ENCODE measurements around the gene GSDMA. TPM values are rescaled to one million over a fixed set of nuclear protein-coding genes. Genes with fewer than 3 reads are reported as not detected.
"Not testable (repeated sequence)": the region's sequence is repeated elsewhere in the genome, so short reads cannot be mapped to it uniquely, and the experiment has no call there.

Gene GSDMA
- total RNA-seq, 1 experiment from 2014 or later = not detected

- H4K5ac ChIP-seq (ENCODE audit: insufficient read length, low read depth, low read length) = no peak overlapping the region
- Mint-ChIP-seq H3K36me3 (ENCODE audit: insufficient read depth in 1 of 3, low read depth in 3 of 3) (no peaks in the 10 kb centered on the region), H3K4me3 (no peak overlapping the region), H3K9me3 (no peaks in the 10 kb centered on the region), H3K4me1 (no peaks in the 10 kb centered on the region), H3K27me3 (ENCODE audit: low read depth) (peaks cover 4% of the 10 kb centered on the region; the same call in 1 of the 2 replicates), H3K27ac (no peak overlapping the region)
- no peaks in the 10 kb centered on the region for H3K9me3 ChIP-seq (ENCODE audit: control insufficient read depth, low read depth, low read length)
- no peak for TF ChIP-seq CTCF (conservative IDR thresholded peaks at IDR 0.05)
- no peak overlapping the region for H3K27ac ChIP-seq (ENCODE audit: insufficient read length, low read depth, low read length)
- H3K4ac ChIP-seq (ENCODE audit: low read depth, low read length) = no peak overlapping the region
- H2BK120ac ChIP-seq (ENCODE audit: low read depth, low read length, poor library complexity, severe bottlenecking) = no peak overlapping the region
- no peak overlapping the region for H2BK20ac ChIP-seq (ENCODE audit: low read depth, low read length, poor library complexity, severe bottlenecking)
- H2AFZ ChIP-seq (ENCODE audit: low read length) = no peak overlapping the region
- H3K23me2 ChIP-seq (ENCODE audit: insufficient read length, low read depth, low read length, poor library complexity, severe bottlenecking) = no peaks in the 10 kb centered on the region
- no peak overlapping the region for H4K8ac ChIP-seq (replicated peaks; ENCODE audit: insufficient read length, low read depth, low read length)
- no peak for DNase-seq
- no peaks in the 10 kb centered on the region for H4K20me1 ChIP-seq (ENCODE audit: control insufficient read depth, insufficient read depth, insufficient read length)
- H3K9ac ChIP-seq (ENCODE audit: extremely low read depth, insufficient read length, low read length) = no peak overlapping the region
- no peaks in the 10 kb centered on the region for H3K27me3 ChIP-seq (ENCODE audit: insufficient read depth, low read length)
- no peaks in the 10 kb centered on the region for H3K4me1 ChIP-seq (ENCODE audit: insufficient read depth, low read length)
- no peak overlapping the region for H2AK5ac ChIP-seq (ENCODE audit: insufficient read length, low read length)
- no peak overlapping the region for H3T11ph ChIP-seq (ENCODE audit: low read length)
- H3K56ac ChIP-seq (ENCODE audit: insufficient read length, low read depth, low read length) = no peak overlapping the region
- no peak overlapping the region for H2BK12ac ChIP-seq (ENCODE audit: insufficient read length, low read depth, low read length)
- no CpG with 5 or more reads among the region's 6 CpGs for WGBS (ENCODE audit: extremely low coverage, insufficient read length, low lambda C conversion rate)
- H3K18ac ChIP-seq (ENCODE audit: insufficient read length, low read depth, low read length) = no peak overlapping the region
- H3K4me2 ChIP-seq (ENCODE audit: insufficient read depth, insufficient read length, low read length) = no peak overlapping the region
- H2BK5ac ChIP-seq (ENCODE audit: insufficient read length, low read length) = no peak overlapping the region
- H3K79me2 ChIP-seq (ENCODE audit: insufficient read depth, low read length) = no peaks in the 10 kb centered on the region
- H3K79me1 ChIP-seq (ENCODE audit: insufficient read depth, low read depth, low read length, poor library complexity, severe bottlenecking) = no peaks in the 10 kb centered on the region
- H3K23ac ChIP-seq (ENCODE audit: insufficient read length, low read depth, low read length) = no peak overlapping the region
- H2BK15ac ChIP-seq (ENCODE audit: low read depth, low read length) = no peak overlapping the region
- no peak overlapping the region for H3K14ac ChIP-seq (ENCODE audit: insufficient read depth, low read length)
- no peak overlapping the region for H4K91ac ChIP-seq (ENCODE audit: insufficient read length, low read depth, low read length)
These were observed 42.7 kb downstream of the GSDMA start for GRCh38 chr17:40005520-40005919.

GRCh38 chr17:40010946-40011500, 48.2 kb downstream of the GSDMA start:
- not testable (repeated sequence) for H3K4ac ChIP-seq (ENCODE audit: low read depth, low read length); H2AK5ac ChIP-seq (ENCODE audit: insufficient read length, low read length); H3K79me2 ChIP-seq (ENCODE audit: insufficient read depth, low read length); H4K91ac ChIP-seq (ENCODE audit: insufficient read length, low read depth, low read length); H2BK20ac ChIP-seq (ENCODE audit: low read depth, low read length, poor library complexity, severe bottlenecking); H3K27me3 Mint-ChIP-seq (ENCODE audit: low read depth); H3K9ac ChIP-seq (ENCODE audit: extremely low read depth, insufficient read length, low read length); H3K27ac Mint-ChIP-seq; H3K79me1 ChIP-seq (ENCODE audit: insufficient read depth, low read depth, low read length, poor library complexity, severe bottlenecking); H3T11ph ChIP-seq (ENCODE audit: low read length); H3K4me1 ChIP-seq (ENCODE audit: insufficient read depth, low read length); H2BK15ac ChIP-seq (ENCODE audit: low read depth, low read length); H4K20me1 ChIP-seq (ENCODE audit: control insufficient read depth, insufficient read depth, insufficient read length); H3K36me3 Mint-ChIP-seq (ENCODE audit: insufficient read depth in 1 of 3, low read depth in 3 of 3); H3K18ac ChIP-seq (ENCODE audit: insufficient read length, low read depth, low read length); H3K9me3 ChIP-seq (ENCODE audit: control insufficient read depth, low read depth, low read length); H2BK120ac ChIP-seq (ENCODE audit: low read depth, low read length, poor library complexity, severe bottlenecking); H3K56ac ChIP-seq (ENCODE audit: insufficient read length, low read depth, low read length); H3K23me2 ChIP-seq (ENCODE audit: insufficient read length, low read depth, low read length, poor library complexity, severe bottlenecking); H2AFZ ChIP-seq (ENCODE audit: low read length); H2BK12ac ChIP-seq (ENCODE audit: insufficient read length, low read depth, low read length); DNase-seq; H4K8ac ChIP-seq (replicated peaks; ENCODE audit: insufficient read length, low read depth, low read length); H3K14ac ChIP-seq (ENCODE audit: insufficient read depth, low read length); H3K9me3 Mint-ChIP-seq; H3K4me2 ChIP-seq (ENCODE audit: insufficient read depth, insufficient read length, low read length); H3K27ac ChIP-seq (ENCODE audit: insufficient read length, low read depth, low read length); H2BK5ac ChIP-seq (ENCODE audit: insufficient read length, low read length); H4K5ac ChIP-seq (ENCODE audit: insufficient read length, low read depth, low read length); H3K23ac ChIP-seq (ENCODE audit: insufficient read length, low read depth, low read length); H3K27me3 ChIP-seq (ENCODE audit: insufficient read depth, low read length); H3K4me3 Mint-ChIP-seq
- no CpG with 5 or more reads among the region's 38 CpGs for WGBS (ENCODE audit: extremely low coverage, insufficient read length, low lambda C conversion rate)
- peaks cover 10 to 18% of the 10 kb centered on the region in 2 experiments; a peak in 3 of 4 replicates for H3K4me1 Mint-ChIP-seq

Measured in H9 (cell line).